HL-60 (cell line): ENCODE measurements around the gene GRWD1.

Experiments
- CTCF ChIP-seq: IDR thresholded peaks from one replicate; pipeline ENCODE4 v1.5.1; 2011; ENCODE audit warnings: low read length, control low read depth, inconsistent platforms; ENCODE audit not compliant: insufficient read depth
- GABPA ChIP-seq: IDR thresholded peaks from 2 replicates; pipeline ENCODE4 v1.6.1; 2012; ENCODE audit warnings: low read depth
- POLR2AphosphoS5 ChIP-seq: IDR thresholded peaks from 2 replicates; pipeline ENCODE4 v1.6.1; 2012; ENCODE audit warnings: low read depth
- REST ChIP-seq: IDR thresholded peaks from 2 replicates; pipeline ENCODE4 v1.6.1; 2012; ENCODE audit warnings: low read depth; ENCODE audit not compliant: insufficient replicate concordance
- SPI1 ChIP-seq: IDR thresholded peaks from 2 replicates; pipeline ENCODE4 v1.6.1; 2012; ENCODE audit warnings: low read depth, mild to moderate bottlenecking, borderline replicate concordance

GRCh38 chr19:48499316-48500090 lies 53.7 kb downstream of the GRWD1 start:
- TF ChIP-seq CTCF (no peak), REST (no peak), GABPA (no peak), POLR2AphosphoS5 (no peak), SPI1 (no peak)
